ENCODE data around the gene BRPF3.

BRPF3 gene

GRCh38 chr6:36197739-36198221 is 1.2 kb downstream of the BRPF3 start:
- DNase-seq (ENCODE audit: low read depth): no peak
- peak overlapping the region; percentile 72 for H3K4me3 ChIP-seq (ENCODE audit: low read depth, low read length)
- TF ChIP-seq CTCF (IDR thresholded peaks at IDR 0.05; ENCODE audit: low read depth, low read length, missing control alignments): no peak

DNA sequence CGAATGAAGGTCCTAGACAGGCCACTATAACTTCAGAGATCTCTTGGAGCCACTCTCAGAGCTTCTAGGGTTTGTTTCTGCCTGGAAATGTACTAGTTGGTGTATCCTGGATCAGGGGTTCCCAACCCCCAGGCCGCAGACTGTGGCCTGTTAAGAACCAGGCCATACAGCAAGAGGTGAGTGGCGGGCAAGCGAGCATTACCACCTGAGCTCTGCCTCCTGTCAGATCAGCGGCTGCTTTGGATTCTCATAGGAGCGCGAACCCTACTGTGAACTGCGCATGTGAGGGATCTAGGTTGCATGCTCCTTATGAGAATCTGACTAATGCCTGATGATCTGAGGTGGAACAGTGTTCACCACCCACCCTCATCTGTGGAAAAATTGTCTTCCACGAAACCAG is 2.4 kb downstream of the BRPF3 start:
- DNase-seq (ENCODE audit: low read depth): no peak
- no peak overlapping the region for H3K4me3 ChIP-seq (ENCODE audit: low read depth, low read length)
- TF ChIP-seq CTCF (IDR thresholded peaks at IDR 0.05; ENCODE audit: low read depth, low read length, missing control alignments): no peak

DNA sequence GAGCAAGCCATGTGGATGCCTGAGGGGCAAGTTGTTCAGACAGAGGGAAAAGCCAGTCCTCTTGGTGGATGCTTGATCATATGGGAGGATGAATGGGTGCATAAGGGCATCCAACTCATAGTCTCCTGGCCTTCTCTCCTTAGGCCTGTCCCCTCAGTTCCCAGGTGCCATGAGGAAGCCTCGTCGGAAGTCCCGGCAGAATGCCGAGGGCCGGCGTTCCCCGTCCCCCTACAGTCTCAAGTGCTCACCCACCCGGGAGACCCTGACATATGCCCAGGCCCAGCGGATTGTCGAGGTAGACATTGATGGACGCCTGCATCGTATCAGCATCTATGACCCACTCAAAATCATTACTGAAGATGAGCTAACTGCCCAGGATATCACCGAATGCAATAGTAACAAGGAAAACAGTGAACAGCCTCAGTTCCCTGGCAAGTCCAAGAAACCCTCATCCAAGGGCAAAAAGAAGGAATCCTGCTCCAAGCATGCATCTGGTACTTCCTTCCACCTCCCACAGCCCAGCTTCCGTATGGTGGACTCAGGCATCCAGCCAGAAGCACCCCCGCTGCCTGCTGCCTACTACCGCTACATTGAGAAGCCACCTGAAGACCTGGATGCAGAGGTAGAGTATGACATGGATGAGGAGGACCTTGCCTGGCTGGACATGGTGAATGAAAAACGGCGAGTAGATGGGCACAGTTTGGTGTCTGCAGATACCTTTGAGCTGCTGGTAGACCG is 3.8 kb downstream of the BRPF3 start:
- H3K4me3 ChIP-seq (ENCODE audit: low read depth, low read length): no peak overlapping the region
- TF ChIP-seq CTCF (IDR thresholded peaks at IDR 0.05; ENCODE audit: low read depth, low read length, missing control alignments): no peak
- no peak for DNase-seq (ENCODE audit: low read depth)

GRCh38 chr6:36200998-36201596 is 4.6 kb downstream of the BRPF3 start:
- no peak for DNase-seq (ENCODE audit: low read depth)
- no peak for TF ChIP-seq CTCF (IDR thresholded peaks at IDR 0.05; ENCODE audit: low read depth, low read length, missing control alignments)
- no peak overlapping the region for H3K4me3 ChIP-seq (ENCODE audit: low read depth, low read length)

DNA sequence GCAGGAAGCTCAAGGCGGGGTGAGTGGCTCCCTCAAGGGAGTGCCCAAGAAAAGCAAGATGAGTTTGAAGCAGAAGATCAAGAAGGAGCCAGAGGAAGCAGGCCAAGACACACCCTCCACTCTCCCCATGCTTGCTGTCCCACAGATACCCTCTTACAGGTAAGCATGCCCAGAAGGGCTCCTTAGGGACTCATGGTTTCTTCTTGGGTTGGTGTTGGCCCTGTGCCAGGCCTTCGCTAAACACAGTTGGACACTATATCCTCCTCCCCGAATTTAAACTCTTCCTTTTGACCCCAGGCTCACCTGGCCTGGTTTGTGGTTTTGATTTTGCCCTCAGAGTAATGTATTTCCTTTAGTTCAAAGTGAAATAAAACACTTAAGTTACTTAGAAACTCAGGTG is 5.1 kb downstream of the BRPF3 start:
- H3K4me3 ChIP-seq (ENCODE audit: low read depth, low read length): no peak overlapping the region
- no peak for TF ChIP-seq CTCF (IDR thresholded peaks at IDR 0.05; ENCODE audit: low read depth, low read length, missing control alignments)
- no peak for DNase-seq (ENCODE audit: low read depth)

- no peak for DNase-seq (ENCODE audit: low read depth)
- TF ChIP-seq CTCF (IDR thresholded peaks at IDR 0.05; ENCODE audit: low read depth, low read length, missing control alignments): no peak
- no peak overlapping the region for H3K4me3 ChIP-seq (ENCODE audit: low read depth, low read length)
Measured at GRCh38 chr6:36202101-36202500, 5.6 kb downstream of the BRPF3 start.
